GM06990 (cell line): ENCODE data around the gene EML5.

Experiments used
- DNase-seq: peaks from one replicate; pipeline ENCODE4 v3.0.0-alpha.2; 2011; ENCODE audit not compliant: insufficient read length; ENCODE audit errors: extremely low read depth
- H3K27me3 ChIP-seq: replicated peaks from 2 replicates; pipeline ENCODE4 v1.6.0; 2011; ENCODE audit warnings: low read length; ENCODE audit not compliant: control insufficient read depth, insufficient read depth
- H3K36me3 ChIP-seq: 2 replicates; pipeline ENCODE4 v1.5.1; 2011; ENCODE audit warnings: low read length; ENCODE audit not compliant: control insufficient read depth, insufficient read depth
- H3K4me3 ChIP-seq: replicated peaks from 2 replicates; pipeline ENCODE4 v1.5.1; 2011; ENCODE audit warnings: low read depth, mild to moderate bottlenecking, control low read depth, low read length
- CTCF ChIP-seq: IDR thresholded peaks from 2 replicates; pipeline ENCODE4 v1.5.1; 2011; ENCODE audit warnings: low read length, control low read depth, mild to moderate bottlenecking, inconsistent platforms; ENCODE audit not compliant: insufficient read depth, poor library complexity, severe bottlenecking

Gene EML5

GRCh38 chr14:88604212-88604611 is 188.5 kb downstream of the EML5 start:
- no peaks in the 10 kb centered on the region for H3K27me3 ChIP-seq
- H3K4me3 ChIP-seq = no peak overlapping the region
- peaks cover 12% of the 10 kb centered on the region for H3K36me3 ChIP-seq
- no peak for DNase-seq
- TF ChIP-seq CTCF = no peak

- no peaks in the 10 kb centered on the region for H3K27me3 ChIP-seq
- peak overlapping the region; percentile 29 for H3K4me3 ChIP-seq
- no peak for TF ChIP-seq CTCF
- DNase-seq = peak; percentile 72
- H3K36me3 ChIP-seq = peaks cover 5% of the 10 kb centered on the region; the same call in 1 of the 2 replicates
Observed at GRCh38 chr14:88599761-88600439, 192.9 kb downstream of the EML5 start.

- H3K36me3 ChIP-seq = peaks cover 5% of the 10 kb centered on the region; the same call in 1 of the 2 replicates
- peak overlapping the region; percentile 29 for H3K4me3 ChIP-seq
- no peak for DNase-seq
- TF ChIP-seq CTCF = no peak
- H3K27me3 ChIP-seq = no peaks in the 10 kb centered on the region
Observed at GRCh38 chr14:88599326-88599725, 193.4 kb downstream of the EML5 start.

- no peak for DNase-seq
Observed at GRCh38 chr14:88598097-88598675, 194.6 kb downstream of the EML5 start.

GRCh38 chr14:88597601-88598000 is 195.2 kb downstream of the EML5 start:
- H3K27me3 ChIP-seq = no peaks in the 10 kb centered on the region
- no peak overlapping the region for H3K4me3 ChIP-seq
- TF ChIP-seq CTCF = no peak
- peaks cover 4% of the 10 kb centered on the region; the same call in 1 of the 2 replicates for H3K36me3 ChIP-seq
- DNase-seq = no peak

More at GRCh38 chr14:88598097-88598675, 194.6 kb downstream of the EML5 start:
- H3K27me3 ChIP-seq = no peaks in the 10 kb centered on the region
- TF ChIP-seq CTCF = no peak
- H3K4me3 ChIP-seq = no peak overlapping the region
- H3K36me3 ChIP-seq = peaks cover 5% of the 10 kb centered on the region; the same call in 1 of the 2 replicates
